ENCODE measurements around the gene PPP2R2B.

GRCh38 chr5:146564007-146564762, 314.4 kb downstream of the PPP2R2B start:
- TF ChIP-seq POLR2A (IDR thresholded peaks at IDR 0.05) (no peak), CTCF (IDR thresholded peaks at IDR 0.05) (no peak)

Data from transverse colon (tissue), 3 donors.